Neuronal stem cell (in vitro differentiated cells): ENCODE results near the gene PCED1B.

ENCODE experiments used
- DNase-seq: peaks from one replicate; pipeline ENCODE4 v3.0.0-alpha.2; 2013; ENCODE audit warnings: low spot score
- H2AFZ ChIP-seq: one replicate; pipeline ENCODE4 v1.6.1; 2013; ENCODE audit warnings: mild to moderate bottlenecking, low read length, inconsistent platforms
- H2AK5ac ChIP-seq: 2 replicates; pipeline ENCODE4 v1.6.1; 2013; ENCODE audit warnings: low read depth, mild to moderate bottlenecking, inconsistent platforms, low read length, moderate library complexity, mixed read lengths
- H2BK120ac ChIP-seq: 2 replicates; pipeline ENCODE4 v1.6.1; 2013; ENCODE audit warnings: low read depth, mild to moderate bottlenecking, inconsistent platforms, low read length, moderate library complexity, mixed read lengths
- H2BK12ac ChIP-seq: one replicate; pipeline ENCODE4 v1.6.1; 2013; ENCODE audit warnings: low read length, inconsistent platforms
- H2BK15ac ChIP-seq: 2 replicates; pipeline ENCODE4 v1.6.1; 2013; ENCODE audit warnings: mild to moderate bottlenecking, low read length, inconsistent platforms, mixed read lengths
- H2BK5ac ChIP-seq: one replicate; pipeline ENCODE4 v1.6.1; 2013; ENCODE audit warnings: inconsistent platforms, mild to moderate bottlenecking, low read length, moderate library complexity
- H3K14ac ChIP-seq: one replicate; pipeline ENCODE4 v1.6.1; 2013; ENCODE audit warnings: low read length, inconsistent platforms
- H3K18ac ChIP-seq: 2 replicates; pipeline ENCODE4 v1.6.1; 2013; ENCODE audit warnings: low read length, inconsistent platforms
- H3K23ac ChIP-seq: 2 replicates; pipeline ENCODE4 v1.6.1; 2013; ENCODE audit warnings: low read depth, mild to moderate bottlenecking, mixed read lengths, low read length, inconsistent platforms; ENCODE audit not compliant: poor library complexity
- H3K27ac ChIP-seq: replicated peaks from 3 replicates; pipeline ENCODE4 v1.5.1; 2013; ENCODE audit warnings: low read length, inconsistent platforms
- H3K27me3 ChIP-seq, 3 experiments: 2 replicates each; pipeline ENCODE4 v1.6.1; 2013; ENCODE audit warnings: low read length in 3 of 3, mild to moderate bottlenecking in 2 of 3, inconsistent platforms in 1 of 3, low read depth in 1 of 3, mixed read lengths in 1 of 3, moderate library complexity in 1 of 3; ENCODE audit not compliant: control insufficient read depth in 3 of 3, insufficient read depth in 3 of 3
- H3K36me3 ChIP-seq, 2 donors: replicated peaks in 1 of 2; 2 replicates each; pipeline ENCODE4 v1.6.1; 2013; ENCODE audit warnings: low read length in 2 of 2; ENCODE audit not compliant: control insufficient read depth in 2 of 2, insufficient read depth in 2 of 2
- H3K4ac ChIP-seq: 2 replicates; pipeline ENCODE4 v1.6.1; 2013; ENCODE audit warnings: inconsistent platforms, mild to moderate bottlenecking, low read length, moderate library complexity
- H3K4me1 ChIP-seq, 2 donors: 1 replicate in 1 of 2; 2 replicates in 1 of 2; pipeline ENCODE4 v1.6.1; 2013; ENCODE audit warnings: low read length in 2 of 2, low read depth in 1 of 2; ENCODE audit not compliant: control insufficient read depth in 2 of 2, insufficient read depth in 1 of 2
- H3K4me2 ChIP-seq: one replicate; pipeline ENCODE4 v1.6.1; 2013; ENCODE audit warnings: mild to moderate bottlenecking, low read length, inconsistent platforms; ENCODE audit not compliant: insufficient read depth, poor library complexity, severe bottlenecking
- H3K4me3 ChIP-seq, 2 donors: 2 replicates each; pipeline ENCODE4 v1.5.1; 2013; ENCODE audit warnings: low read length in 2 of 2, mild to moderate bottlenecking in 2 of 2, inconsistent platforms in 1 of 2, moderate library complexity in 1 of 2
- H3K79me1 ChIP-seq: one replicate; pipeline ENCODE4 v1.6.1; 2013; ENCODE audit warnings: low read depth, mild to moderate bottlenecking, inconsistent platforms, low read length, moderate library complexity
- H3K9ac ChIP-seq: one replicate; pipeline ENCODE4 v1.6.1; 2013; ENCODE audit warnings: mild to moderate bottlenecking, low read depth, low read length, inconsistent platforms; ENCODE audit not compliant: poor library complexity
- H3K9me3 ChIP-seq, 2 donors: replicated peaks in 1 of 2; 2 replicates each; pipeline versions ENCODE3 to v1.6.1; 2013; ENCODE audit warnings: low read length in 2 of 2, mild to moderate bottlenecking in 2 of 2, inconsistent platforms in 1 of 2, low read depth in 1 of 2, mixed read lengths in 1 of 2, moderate library complexity in 1 of 2; ENCODE audit not compliant: control insufficient read depth in 2 of 2, insufficient read depth in 1 of 2
- H4K8ac ChIP-seq: one replicate; pipeline ENCODE4 v1.6.1; 2013; ENCODE audit warnings: low read depth, mild to moderate bottlenecking, inconsistent platforms, low read length, moderate library complexity
- H4K91ac ChIP-seq: one replicate; pipeline ENCODE4 v1.6.1; 2013; ENCODE audit warnings: low read length, low read depth, mild to moderate bottlenecking, inconsistent platforms; ENCODE audit not compliant: poor library complexity
- WGBS, 2 donors: extraction: QIAGEN DNeasy Blood & Tissue Kit; methylation state at CpG; one replicate each; pipeline ENCODE4 v1.1.7; 2013; ENCODE audit warnings: missing lambda C conversion rate in 2 of 2, mixed read lengths in 1 of 2; ENCODE audit not compliant: insufficient read length in 2 of 2, insufficient replicate concordance in 1 of 2; ENCODE audit errors: extremely low coverage in 2 of 2; 5-methylcytosine and 5-hydroxymethylcytosine counted together

The PCED1B gene

GRCh38 chr12:47134005-47134404 is 54.6 kb downstream of the PCED1B start:
- H2BK15ac ChIP-seq: no peak overlapping the region
- H3K9me3 ChIP-seq: no peaks in the 10 kb centered on the region
- no peak overlapping the region for H2AK5ac ChIP-seq
- H4K8ac ChIP-seq: no peak overlapping the region
- H2BK120ac ChIP-seq: no peak overlapping the region
- H3K23ac ChIP-seq: no peak overlapping the region
- H3K4me1 ChIP-seq: no peaks in the 10 kb centered on the region
- H3K79me1 ChIP-seq: no peaks in the 10 kb centered on the region
- H3K36me3 ChIP-seq: no peaks in the 10 kb centered on the region
- no CpG with 5 or more reads among the region's 3 CpGs for WGBS, 2 donors
- H3K4me2 ChIP-seq: no peak overlapping the region
- H4K91ac ChIP-seq: no peak overlapping the region
- H3K4me3 ChIP-seq: no peak overlapping the region
- no peaks in the 10 kb centered on the region for H3K27me3 ChIP-seq
- H2AFZ ChIP-seq: no peak overlapping the region
- H3K27ac ChIP-seq: no peak overlapping the region
- no peak overlapping the region for H3K14ac ChIP-seq
- no peak overlapping the region for H3K9ac ChIP-seq
- H3K18ac ChIP-seq: no peak overlapping the region
- no peak overlapping the region for H2BK5ac ChIP-seq
- H2BK12ac ChIP-seq: no peak overlapping the region
- no peak overlapping the region for H3K4ac ChIP-seq
- no peak for DNase-seq

DNA sequence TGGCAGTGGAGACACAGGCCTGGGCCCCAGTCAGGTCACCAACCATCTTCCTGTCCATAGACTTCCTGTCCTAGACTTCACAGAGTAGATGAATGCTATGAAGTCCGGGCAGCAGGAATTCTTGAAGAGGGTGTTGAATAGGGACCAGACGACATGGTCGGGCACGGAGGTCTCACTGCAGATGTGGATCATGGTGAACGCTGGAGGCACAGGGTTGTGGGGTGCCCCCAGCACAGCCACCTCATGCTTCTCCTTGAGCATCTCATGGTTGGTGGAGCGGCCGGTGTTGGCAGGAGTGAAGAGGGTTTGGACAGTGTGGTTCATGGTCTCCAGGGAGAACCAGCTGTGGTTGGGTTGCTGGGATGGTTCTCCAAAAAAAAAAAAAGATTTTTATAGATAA is 56.2 kb downstream of the PCED1B start:
- Histone ChIP-seq H3K9me3 (peaks cover 0 to 5% of the 10 kb centered on the region in 2 donors), H3K18ac (no peak overlapping the region), H3K4me2 (no peak overlapping the region), H2BK15ac (no peak overlapping the region), H3K23ac (peak overlapping the region; percentile 89), H3K14ac (no peak overlapping the region), H2AFZ (no peak overlapping the region), H4K8ac (no peak overlapping the region), H3K36me3 (peaks cover 0 to 4% of the 10 kb centered on the region in 2 donors), H2BK12ac (peak overlapping the region; percentile 63), H2AK5ac (no peak overlapping the region), H3K27ac (no peak overlapping the region), H3K79me1 (no peaks in the 10 kb centered on the region), H3K4ac (no peak overlapping the region), H2BK5ac (no peak overlapping the region), H3K4me3 (peak overlapping the region in 1 of 2 donors; percentile 14), H4K91ac (peak overlapping the region; percentile 72), H2BK120ac (no peak overlapping the region), H3K9ac (no peak overlapping the region), H3K4me1 (no peaks in the 10 kb centered on the region), H3K27me3 (no peaks in the 10 kb centered on the region)
- DNase-seq: no peak
- no CpG with 5 or more reads among the region's 7 CpGs for WGBS, 2 donors

GRCh38 chr12:47139000-47139681 is 59.7 kb downstream of the PCED1B start:
- Histone ChIP-seq H3K79me1 (no peaks in the 10 kb centered on the region), H4K91ac (no peak overlapping the region), H2BK5ac (no peak overlapping the region), H3K4me3 (no peak overlapping the region), H3K27me3 (no peaks in the 10 kb centered on the region), H3K9me3 (peaks cover 0 to 5% of the 10 kb centered on the region in 2 donors), H3K4me2 (no peak overlapping the region), H2BK120ac (no peak overlapping the region), H2AFZ (no peak overlapping the region), H4K8ac (no peak overlapping the region), H3K4ac (no peak overlapping the region), H3K23ac (no peak overlapping the region), H2AK5ac (no peak overlapping the region), H2BK12ac (no peak overlapping the region), H3K14ac (no peak overlapping the region), H2BK15ac (no peak overlapping the region), H3K9ac (no peak overlapping the region), H3K18ac (no peak overlapping the region), H3K27ac (no peak overlapping the region), H3K4me1 (no peaks in the 10 kb centered on the region), H3K36me3 (peaks cover 0 to 4% of the 10 kb centered on the region in 2 donors)
- WGBS, 2 donors: no CpG with 5 or more reads among the region's 2 CpGs
- DNase-seq: no peak

- no peak overlapping the region for H3K4me2 ChIP-seq
- H3K9me3 ChIP-seq: peaks cover 0 to 5% of the 10 kb centered on the region in 2 donors
These were observed 62.0 kb downstream of the PCED1B start for GRCh38 chr12:47141459-47141858.

More at GRCh38 chr12:47141459-47141858, 62.0 kb downstream of the PCED1B start:
- Histone ChIP-seq H3K18ac (no peak overlapping the region), H2BK5ac (no peak overlapping the region), H3K27me3 (no peaks in the 10 kb centered on the region), H2AK5ac (no peak overlapping the region), H3K4ac (no peak overlapping the region), H2BK15ac (no peak overlapping the region), H4K8ac (no peak overlapping the region), H2BK120ac (no peak overlapping the region), H3K23ac (no peak overlapping the region), H3K36me3 (peaks cover 0 to 4% of the 10 kb centered on the region in 2 donors), H4K91ac (no peak overlapping the region), H3K14ac (no peak overlapping the region), H3K4me1 (no peaks in the 10 kb centered on the region), H3K79me1 (no peaks in the 10 kb centered on the region), H2BK12ac (no peak overlapping the region), H2AFZ (no peak overlapping the region), H3K27ac (no peak overlapping the region), H3K9ac (no peak overlapping the region), H3K4me3 (no peak overlapping the region)
- DNase-seq: no peak
